HEK293 (cell line): Measurements from ENCODE around the gene OTOP3.

Source experiments
- CTCF ChIA-PET: fragments of 350-600 bp; formaldehyde crosslinking; extraction: SDS; loops from one replicate; lab custom pipeline; 2021; ENCODE audit warnings: antibody characterized with exemption; lab: Yijun Ruan, JAX
- POLR2A ChIA-PET: fragments of 300-600 bp; formaldehyde crosslinking; extraction: SDS; loops from one replicate; lab custom pipeline; 2020; ENCODE audit warnings: antibody characterized with exemption, inconsistent platforms; lab: Yijun Ruan, JAX
- H3K27ac ChIP-seq: fragments of 200-500 bp; sonication (Bioruptor generic); 2 replicates; pipeline ENCODE4 v1.5.1; 2014; ENCODE audit warnings: low read depth, low read length, control low read depth, inconsistent platforms; ENCODE audit errors: extremely low read depth
- H3K36me3 ChIP-seq, 2 experiments: fragments of 200-500 bp in 1 of 2; sonication (Bioruptor generic) in 1 of 2; 1 replicate in 1 of 2; 2 replicates in 1 of 2; pipeline ENCODE4 v1.5.1; 2014 to 2017; ENCODE audit warnings: inconsistent platforms in 2 of 2, low read length in 2 of 2; ENCODE audit not compliant: control insufficient read depth in 2 of 2, insufficient read depth in 1 of 2
- H3K4me1 ChIP-seq: fragments of 200-500 bp; sonication (Bioruptor generic); 2 replicates; pipeline ENCODE4 v1.5.1; 2014; ENCODE audit warnings: mild to moderate bottlenecking, low read length, inconsistent platforms; ENCODE audit not compliant: control insufficient read depth, insufficient read depth
- H3K4me3 ChIP-seq: 2 replicates; pipeline ENCODE4 v1.5.1; 2011; ENCODE audit warnings: low read depth, mild to moderate bottlenecking, control low read depth, low read length, moderate library complexity
- H3K9me3 ChIP-seq: fragments of 200-500 bp; sonication (Bioruptor generic); 2 replicates; pipeline ENCODE4 v1.5.1; 2014; ENCODE audit warnings: low read depth, low read length, inconsistent platforms; ENCODE audit not compliant: control insufficient read depth, insufficient read depth
- BCL11B ChIP-seq: fragments of 450-650 bp; formaldehyde crosslinking; IDR thresholded peaks from 2 replicates; pipeline ENCODE4 v1.5.1; 2016; ENCODE audit warnings: low read depth, missing biosample characterization, missing genetic modification characterization
- HOXA7 ChIP-seq: sonication (generic); formaldehyde crosslinking; IDR thresholded peaks from 2 replicates; pipeline ENCODE4 v1.8.1; 2022; ENCODE audit warnings: missing genetic modification reagents, borderline replicate concordance
- IKZF3 ChIP-seq: fragments of 450-650 bp; IDR thresholded peaks from 2 replicates; pipeline ENCODE4 v1.5.0; 2018; ENCODE audit warnings: missing biosample characterization, mild to moderate bottlenecking, missing genetic modification characterization, moderate library complexity
- KLF10 ChIP-seq: fragments of 450-650 bp; IDR thresholded peaks from 2 replicates; pipeline ENCODE4 v1.5.1; 2018; ENCODE audit warnings: missing biosample characterization, mild to moderate bottlenecking, missing genetic modification characterization
- PRDM1 ChIP-seq: fragments of 450-650 bp; formaldehyde crosslinking; IDR thresholded peaks from 2 replicates; pipeline ENCODE4; 2016; ENCODE audit warnings: missing biosample characterization, missing genetic modification characterization
- SP3 ChIP-seq: fragments of 450-650 bp; formaldehyde crosslinking; IDR thresholded peaks from 2 replicates; pipeline ENCODE4 v1.5.1; 2016; ENCODE audit warnings: missing biosample characterization, missing genetic modification characterization
- ZBTB21 ChIP-seq: fragments of 450-650 bp; formaldehyde crosslinking; IDR thresholded peaks from 2 replicates; pipeline ENCODE4 v1.5.1; 2017; ENCODE audit warnings: missing biosample characterization, missing genetic modification characterization
- ZIC2 ChIP-seq: fragments of 450-650 bp; formaldehyde crosslinking; IDR thresholded peaks from 2 replicates; pipeline ENCODE4 v1.5.1; 2016; ENCODE audit warnings: missing biosample characterization, missing genetic modification characterization
- ZNF114 ChIP-seq: fragments of 450-650 bp; formaldehyde crosslinking; IDR thresholded peaks from 2 replicates; pipeline ENCODE4 v1.5.0; 2017; ENCODE audit warnings: missing biosample characterization, missing genetic modification characterization
- ZNF132 ChIP-seq: fragments of 450-650 bp; formaldehyde crosslinking; IDR thresholded peaks from 2 replicates; pipeline ENCODE4 v1.5.1; 2017; ENCODE audit warnings: missing biosample characterization, missing genetic modification characterization, borderline replicate concordance
- ZNF133 ChIP-seq: fragments of 450-650 bp; formaldehyde crosslinking; IDR thresholded peaks from 2 replicates; pipeline ENCODE4 v1.5.1; 2016; ENCODE audit warnings: missing biosample characterization, missing genetic modification characterization
- ZNF16 ChIP-seq: fragments of 450-650 bp; formaldehyde crosslinking; IDR thresholded peaks from 2 replicates; pipeline ENCODE4 v1.5.1; 2016; ENCODE audit warnings: low read depth, missing biosample characterization, missing genetic modification characterization
- ZNF24 ChIP-seq: fragments of 450-650 bp; formaldehyde crosslinking; IDR thresholded peaks from 2 replicates; pipeline ENCODE4 v1.5.1; 2016; ENCODE audit warnings: missing biosample characterization, missing genetic modification characterization
- ZNF433 ChIP-seq: fragments of 450-650 bp; formaldehyde crosslinking; IDR thresholded peaks from 2 replicates; pipeline ENCODE4 v1.5.1; 2016; ENCODE audit warnings: missing biosample characterization, missing genetic modification characterization, low read depth
- ZNF544 ChIP-seq: fragments of 450-650 bp; formaldehyde crosslinking; IDR thresholded peaks from 2 replicates; pipeline ENCODE4 v1.5.0; 2017; ENCODE audit warnings: missing biosample characterization, missing genetic modification characterization
- ZNF548 ChIP-seq: fragments of 450-650 bp; formaldehyde crosslinking; IDR thresholded peaks from 2 replicates; pipeline ENCODE4 v1.5.1; 2016; ENCODE audit warnings: missing biosample characterization, missing genetic modification characterization
- ZNF561 ChIP-seq: fragments of 450-650 bp; IDR thresholded peaks from 2 replicates; pipeline ENCODE4 v1.5.1; 2018; ENCODE audit warnings: missing biosample characterization, missing genetic modification characterization, borderline replicate concordance
- ZNF571 ChIP-seq: fragments of 450-650 bp; formaldehyde crosslinking; IDR thresholded peaks from 2 replicates; pipeline ENCODE4 v1.5.0; 2017; ENCODE audit warnings: missing biosample characterization, missing genetic modification characterization
- ZNF596 ChIP-seq: fragments of 450-650 bp; IDR thresholded peaks from 2 replicates; pipeline ENCODE4 v1.5.0; 2018; ENCODE audit warnings: missing biosample characterization, mild to moderate bottlenecking, missing genetic modification characterization, moderate library complexity
- ZNF621 ChIP-seq: fragments of 450-650 bp; formaldehyde crosslinking; IDR thresholded peaks from 2 replicates; pipeline ENCODE4 v1.5.1; 2017; ENCODE audit warnings: missing biosample characterization, missing genetic modification characterization
- ZNF629 ChIP-seq: fragments of 450-650 bp; formaldehyde crosslinking; IDR thresholded peaks from 2 replicates; pipeline ENCODE4 v1.5.1; 2017; ENCODE audit warnings: missing biosample characterization, missing genetic modification characterization
- ZNF677 ChIP-seq: fragments of 450-650 bp; IDR thresholded peaks from 2 replicates; pipeline ENCODE4 v1.5.0; 2018; ENCODE audit warnings: missing biosample characterization, mild to moderate bottlenecking, missing genetic modification characterization, moderate library complexity
- ZSCAN23 ChIP-seq: fragments of 450-650 bp; formaldehyde crosslinking; IDR thresholded peaks from 2 replicates; pipeline ENCODE4 v1.5.1; 2016; ENCODE audit warnings: missing biosample characterization, missing genetic modification characterization
- ZSCAN5A ChIP-seq: fragments of 450-650 bp; formaldehyde crosslinking; IDR thresholded peaks from 2 replicates; pipeline ENCODE4 v1.5.1; 2016; ENCODE audit warnings: missing biosample characterization, missing genetic modification characterization
- TF ChIP-seq, protein P1 (sequence below): fragments of 450-650 bp; formaldehyde crosslinking; IDR thresholded peaks from 2 replicates; pipeline ENCODE4 v1.5.1; 2017; ENCODE audit warnings: missing biosample characterization, missing genetic modification characterization
- TF ChIP-seq, protein P2 (sequence below): fragments of 450-650 bp; formaldehyde crosslinking; IDR thresholded peaks from 2 replicates; pipeline ENCODE4 v1.5.1; 2017; ENCODE audit warnings: missing biosample characterization, missing genetic modification characterization
- TF ChIP-seq, protein P3 (sequence below): fragments of 450-650 bp; formaldehyde crosslinking; IDR thresholded peaks from 2 replicates; pipeline ENCODE4 v1.5.1; 2017; ENCODE audit warnings: missing biosample characterization, missing genetic modification characterization

OTOP3 gene

GRCh38 chr17:74981318-74981978, 45.8 kb downstream of the OTOP3 start:
- no peak for TF ChIP-seq PRDM1
- TF ChIP-seq ZNF561 (tag by site-specific recombination), result no peak
- TF ChIP-seq ZSCAN23 (tag by site-specific recombination), result no peak
- peak; percentile 24; the same call in 1 of the 2 replicates for TF ChIP-seq ZIC2 (tag by site-specific recombination)
- TF ChIP-seq, all 188 proteins: peak for 1
- H3K27ac ChIP-seq, result peak overlapping the region; percentile 79; the same call in 1 of the 2 replicates
- ChIA-PET POLR2A (interaction anchor here (1.8 kb wide), 1 partner anchor 31 kb away, joined by 13 read pairs; the partner anchor contains the start of gene MRPL58), CTCF (interaction anchor here (1.0 to 1.1 kb wide), 2 partner anchors 11 to 124 kb away, joined by 3 read pairs; no protein-coding TSS in a partner anchor)
- H3K4me1 ChIP-seq, result peaks cover 3% of the 10 kb centered on the region; the same call in 1 of the 2 replicates
- H3K9me3 ChIP-seq, result no peaks in the 10 kb centered on the region
- peak overlapping the region; percentile 56 for H3K4me3 ChIP-seq
- H3K36me3 ChIP-seq, result no peaks in the 10 kb centered on the region

- ChIA-PET POLR2A (interaction anchor here (0.5 to 2.3 kb wide), 9 partner anchors 10 to 873 kb away, joined by 3 to 24 read pairs (median 8); partner anchors contain the start of genes FDXR, HID1, MRPL58 and NT5C), CTCF (interaction anchor here (0.6 to 3.9 kb wide), 5 partner anchors 21 to 200 kb away, joined by 5 to 18 read pairs (median 11); partner anchors contain the start of gene MRPL58)
- Histone ChIP-seq H3K4me3 (peak overlapping the region; percentile 56), H3K27ac (peak overlapping the region; percentile 79), H3K4me1 (peaks cover 3% of the 10 kb centered on the region; the same call in 1 of the 2 replicates), H3K36me3 (no peaks in the 10 kb centered on the region), H3K9me3 (no peaks in the 10 kb centered on the region)
- TF ChIP-seq ZIC2 (tag by site-specific recombination), result no peak; the same call in none of the 2 replicates
- no peak for TF ChIP-seq ZNF16 (tag by site-specific recombination)
- peak; percentile 74 for TF ChIP-seq SP3 (tag by site-specific recombination)
- 0 out of 2 replicates have a peak, but pooled peaks have one; percentile 19 for TF ChIP-seq IKZF3 (tag by site-specific recombination)
- peak; percentile 63; the same call in 1 of the 2 replicates for TF ChIP-seq KLF10
- peak; percentile 80 for TF ChIP-seq ZBTB21 (tag by site-specific recombination)
- TF ChIP-seq ZNF621 (tag by site-specific recombination), result no peak
- TF ChIP-seq, protein P1, sequence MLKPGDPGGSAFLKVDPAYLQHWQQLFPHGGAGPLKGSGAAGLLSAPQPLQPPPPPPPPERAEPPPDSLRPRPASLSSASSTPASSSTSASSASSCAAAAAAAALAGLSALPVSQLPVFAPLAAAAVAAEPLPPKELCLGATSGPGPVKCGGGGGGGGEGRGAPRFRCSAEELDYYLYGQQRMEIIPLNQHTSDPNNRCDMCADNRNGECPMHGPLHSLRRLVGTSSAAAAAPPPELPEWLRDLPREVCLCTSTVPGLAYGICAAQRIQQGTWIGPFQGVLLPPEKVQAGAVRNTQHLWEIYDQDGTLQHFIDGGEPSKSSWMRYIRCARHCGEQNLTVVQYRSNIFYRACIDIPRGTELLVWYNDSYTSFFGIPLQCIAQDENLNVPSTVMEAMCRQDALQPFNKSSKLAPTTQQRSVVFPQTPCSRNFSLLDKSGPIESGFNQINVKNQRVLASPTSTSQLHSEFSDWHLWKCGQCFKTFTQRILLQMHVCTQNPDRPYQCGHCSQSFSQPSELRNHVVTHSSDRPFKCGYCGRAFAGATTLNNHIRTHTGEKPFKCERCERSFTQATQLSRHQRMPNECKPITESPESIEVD, result no peak
- no peak for TF ChIP-seq ZNF133 (tag by site-specific recombination)
- TF ChIP-seq ZNF24, result peak; percentile 83
- TF ChIP-seq BCL11B (tag by site-specific recombination), result peak; percentile 84
- TF ChIP-seq, protein P2, sequence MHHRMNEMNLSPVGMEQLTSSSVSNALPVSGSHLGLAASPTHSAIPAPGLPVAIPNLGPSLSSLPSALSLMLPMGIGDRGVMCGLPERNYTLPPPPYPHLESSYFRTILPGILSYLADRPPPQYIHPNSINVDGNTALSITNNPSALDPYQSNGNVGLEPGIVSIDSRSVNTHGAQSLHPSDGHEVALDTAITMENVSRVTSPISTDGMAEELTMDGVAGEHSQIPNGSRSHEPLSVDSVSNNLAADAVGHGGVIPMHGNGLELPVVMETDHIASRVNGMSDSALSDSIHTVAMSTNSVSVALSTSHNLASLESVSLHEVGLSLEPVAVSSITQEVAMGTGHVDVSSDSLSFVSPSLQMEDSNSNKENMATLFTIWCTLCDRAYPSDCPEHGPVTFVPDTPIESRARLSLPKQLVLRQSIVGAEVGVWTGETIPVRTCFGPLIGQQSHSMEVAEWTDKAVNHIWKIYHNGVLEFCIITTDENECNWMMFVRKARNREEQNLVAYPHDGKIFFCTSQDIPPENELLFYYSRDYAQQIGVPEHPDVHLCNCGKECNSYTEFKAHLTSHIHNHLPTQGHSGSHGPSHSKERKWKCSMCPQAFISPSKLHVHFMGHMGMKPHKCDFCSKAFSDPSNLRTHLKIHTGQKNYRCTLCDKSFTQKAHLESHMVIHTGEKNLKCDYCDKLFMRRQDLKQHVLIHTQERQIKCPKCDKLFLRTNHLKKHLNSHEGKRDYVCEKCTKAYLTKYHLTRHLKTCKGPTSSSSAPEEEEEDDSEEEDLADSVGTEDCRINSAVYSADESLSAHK (tag by site-specific recombination), result 0 out of 2 replicates have a peak, but pooled peaks have one; percentile 41
- no peak for TF ChIP-seq ZNF544 (tag by site-specific recombination)
- no peak for TF ChIP-seq ZNF114 (tag by site-specific recombination)
- no peak for TF ChIP-seq ZNF677 (tag by site-specific recombination)
- no peak for TF ChIP-seq ZNF571 (tag by site-specific recombination)
- no peak for TF ChIP-seq HOXA7 (CRISPR knock-in tag)
- peak; percentile 92 for TF ChIP-seq ZNF629 (tag by site-specific recombination)
- TF ChIP-seq, protein P3, sequence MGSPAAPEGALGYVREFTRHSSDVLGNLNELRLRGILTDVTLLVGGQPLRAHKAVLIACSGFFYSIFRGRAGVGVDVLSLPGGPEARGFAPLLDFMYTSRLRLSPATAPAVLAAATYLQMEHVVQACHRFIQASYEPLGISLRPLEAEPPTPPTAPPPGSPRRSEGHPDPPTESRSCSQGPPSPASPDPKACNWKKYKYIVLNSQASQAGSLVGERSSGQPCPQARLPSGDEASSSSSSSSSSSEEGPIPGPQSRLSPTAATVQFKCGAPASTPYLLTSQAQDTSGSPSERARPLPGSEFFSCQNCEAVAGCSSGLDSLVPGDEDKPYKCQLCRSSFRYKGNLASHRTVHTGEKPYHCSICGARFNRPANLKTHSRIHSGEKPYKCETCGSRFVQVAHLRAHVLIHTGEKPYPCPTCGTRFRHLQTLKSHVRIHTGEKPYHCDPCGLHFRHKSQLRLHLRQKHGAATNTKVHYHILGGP (tag by site-specific recombination), result no peak
- no peak for TF ChIP-seq ZNF596 (tag by site-specific recombination)
- TF ChIP-seq ZSCAN5A (tag by site-specific recombination), result peak; percentile 91; the same call in 1 of the 2 replicates
- TF ChIP-seq ZNF548 (tag by site-specific recombination), result no peak
- no peak for TF ChIP-seq ZNF433 (tag by site-specific recombination)
- no peak for TF ChIP-seq PRDM1
- no peak for TF ChIP-seq ZNF132
Observed at GRCh38 chr17:74981979-74982662, 46.4 kb downstream of the OTOP3 start.
